ENCODE measurements around the gene DAB1. TPM values are rescaled to one million over a fixed set of nuclear protein-coding genes. Genes with fewer than 3 reads are reported as not detected.

DAB1 gene
- polyA plus RNA-seq, 1 donor from 2014 or later, result 11.4 TPM

- no peak overlapping the region for H3K9ac ChIP-seq (ENCODE audit: low read length)
- peaks cover 4% of the 10 kb centered on the region for H3F3A ChIP-seq (ENCODE audit: insufficient read depth, low read length, poor library complexity, severe bottlenecking)
- no peak overlapping the region for H3K27ac ChIP-seq (ENCODE audit: low read length)
- H3K36me3 ChIP-seq (ENCODE audit: insufficient read depth, low read length), result no peaks in the 10 kb centered on the region
- no peaks in the 10 kb centered on the region for H3K9me3 ChIP-seq (ENCODE audit: low read length)
- H2AFZ ChIP-seq (ENCODE audit: low read depth, low read length), result no peak overlapping the region
- no peak for TF ChIP-seq POLR2AphosphoS5 (IDR thresholded peaks at IDR 0.05)
- TF ChIP-seq SMC3 (conservative IDR thresholded peaks at IDR 0.05; ENCODE audit: poor library complexity), result no peak
- no peak for TF ChIP-seq REST (IDR thresholded peaks at IDR 0.05; ENCODE audit: borderline replicate concordance)
- no peak for TF ChIP-seq MXI1 (conservative IDR thresholded peaks at IDR 0.05; ENCODE audit: poor library complexity, severe bottlenecking)
- TF ChIP-seq CTCF (IDR thresholded peaks at IDR 0.05; ENCODE audit: poor library complexity, severe bottlenecking), result no peak
- no peak for TF ChIP-seq TAF1 (IDR thresholded peaks at IDR 0.05; ENCODE audit: low read depth)
- TF ChIP-seq EP300 (conservative IDR thresholded peaks at IDR 0.05; ENCODE audit: poor library complexity, severe bottlenecking), result no peak
- H4K20me1 ChIP-seq (ENCODE audit: insufficient read depth), result no peaks in the 10 kb centered on the region
- H3K79me2 ChIP-seq (replicated peaks; ENCODE audit: insufficient read depth, low read length), result no peaks in the 10 kb centered on the region
- no peak overlapping the region for H3K4me2 ChIP-seq (ENCODE audit: low read length)
- H3K27me3 ChIP-seq (ENCODE audit: insufficient read depth, low read depth, low read length), result no peaks in the 10 kb centered on the region
- H3K4me3 ChIP-seq (ENCODE audit: low read length), result no peak overlapping the region
- no peaks in the 10 kb centered on the region for H3K9me2 ChIP-seq (ENCODE audit: insufficient read depth, low read length)
These were observed 95.9 kb downstream of the DAB1 start for GRCh38 chr1:57327946-57328345.

GRCh38 chr1:57327336-57327735 lies 96.5 kb downstream of the DAB1 start:
- Histone ChIP-seq H3K9ac (ENCODE audit: low read length) (no peak overlapping the region), H3K9me3 (ENCODE audit: low read length) (no peaks in the 10 kb centered on the region), H3K27ac (ENCODE audit: low read length) (no peak overlapping the region), H3F3A (ENCODE audit: insufficient read depth, low read length, poor library complexity, severe bottlenecking) (peaks cover 4% of the 10 kb centered on the region), H3K27me3 (ENCODE audit: insufficient read depth, low read depth, low read length) (no peaks in the 10 kb centered on the region), H3K9me2 (ENCODE audit: insufficient read depth, low read length) (no peaks in the 10 kb centered on the region), H3K4me3 (ENCODE audit: low read length) (no peak overlapping the region), H4K20me1 (ENCODE audit: insufficient read depth) (no peaks in the 10 kb centered on the region), H2AFZ (ENCODE audit: low read depth, low read length) (no peak overlapping the region), H3K4me2 (ENCODE audit: low read length) (no peak overlapping the region), H3K36me3 (ENCODE audit: insufficient read depth, low read length) (no peaks in the 10 kb centered on the region), H3K79me2 (replicated peaks; ENCODE audit: insufficient read depth, low read length) (no peaks in the 10 kb centered on the region)
- TF ChIP-seq POLR2AphosphoS5 (IDR thresholded peaks at IDR 0.05), result no peak
- no peak for TF ChIP-seq REST (IDR thresholded peaks at IDR 0.05; ENCODE audit: borderline replicate concordance)

Data from neural cell (in vitro differentiated cells).